ENCODE results near the gene SLC6A17.

Gene SLC6A17

GRCh38 chr1:110150330-110151174 is at the start of gene SLC6A17:
Gene SLC6A17 (plus strand): TSS chr1:110150494. CDS start chr1:110166930, 16,436 bp downstream.
- no peak for DNase-seq

GRCh38 chr1:110102081-110102480 is 48.2 kb upstream of the SLC6A17 start:
- no peak for DNase-seq

DNA sequence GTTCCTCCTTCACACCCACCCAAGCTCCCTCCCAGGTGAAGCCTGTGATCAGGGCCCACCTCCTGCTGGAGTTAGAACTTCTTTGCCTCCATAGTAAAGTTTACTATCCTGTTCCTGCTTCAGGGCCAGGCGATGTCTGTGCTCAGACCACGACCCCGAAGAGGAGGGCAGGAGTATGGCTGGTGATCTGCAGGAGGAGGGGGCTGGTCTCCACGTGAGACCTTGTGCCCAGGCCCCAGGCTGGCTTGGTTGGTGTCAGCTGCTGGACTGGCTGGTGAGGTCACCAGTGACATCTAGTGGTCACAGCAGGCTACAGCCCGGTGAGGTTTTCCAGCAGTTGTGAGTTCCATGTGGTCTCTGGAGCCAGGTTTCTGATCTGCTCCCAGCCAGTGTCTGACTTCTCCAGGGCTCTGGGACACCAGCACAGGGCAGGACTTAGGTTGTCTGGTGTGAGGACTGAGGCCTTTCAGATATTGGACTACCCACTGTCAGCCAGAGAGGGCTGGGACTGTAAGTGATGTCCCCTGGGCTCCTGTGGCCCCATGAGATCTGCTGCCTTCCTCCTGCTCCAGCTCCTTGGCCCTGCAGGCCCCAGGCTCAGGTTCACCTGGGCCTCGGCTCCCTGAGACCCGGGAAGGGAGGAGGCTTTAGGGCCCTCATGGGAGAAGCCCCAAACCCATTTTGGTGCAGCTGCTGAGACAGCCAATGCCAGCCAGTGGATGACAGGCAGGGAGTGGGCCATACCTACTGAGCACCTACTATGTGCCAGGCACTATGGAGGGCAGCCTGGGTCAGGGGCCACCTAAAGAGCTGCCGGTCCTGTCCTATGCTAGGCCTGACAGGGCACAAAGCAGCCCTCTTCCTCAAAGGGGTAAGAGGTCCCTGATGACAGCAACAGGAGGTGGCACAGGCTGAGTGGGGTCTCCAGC is 44.0 kb upstream of the SLC6A17 start:
- DNase-seq: peak; percentile 26

GRCh38 chr1:110107867-110108469 is 42.3 kb upstream of the SLC6A17 start:
- DNase-seq: no peak

DNA sequence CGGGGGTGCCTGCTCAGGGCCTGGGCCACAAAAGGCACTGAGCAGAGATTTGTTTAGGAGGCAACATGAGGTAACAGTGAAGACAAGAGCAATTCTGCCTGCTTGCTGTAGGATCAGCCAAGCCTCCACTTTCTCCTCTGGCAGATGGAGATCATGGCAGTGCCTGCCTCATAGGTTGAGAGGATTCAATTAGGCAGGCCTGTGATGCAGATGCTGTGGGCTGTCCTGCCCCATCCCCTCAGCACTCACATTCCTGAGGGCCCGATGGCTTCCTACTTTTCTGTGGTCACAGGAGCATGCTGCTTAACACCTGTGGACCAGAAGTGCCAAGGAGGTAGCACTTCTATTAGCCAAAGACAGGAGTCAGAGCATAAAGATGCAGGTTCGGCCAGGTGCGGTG is 39.2 kb upstream of the SLC6A17 start:
- no peak for DNase-seq

DNA sequence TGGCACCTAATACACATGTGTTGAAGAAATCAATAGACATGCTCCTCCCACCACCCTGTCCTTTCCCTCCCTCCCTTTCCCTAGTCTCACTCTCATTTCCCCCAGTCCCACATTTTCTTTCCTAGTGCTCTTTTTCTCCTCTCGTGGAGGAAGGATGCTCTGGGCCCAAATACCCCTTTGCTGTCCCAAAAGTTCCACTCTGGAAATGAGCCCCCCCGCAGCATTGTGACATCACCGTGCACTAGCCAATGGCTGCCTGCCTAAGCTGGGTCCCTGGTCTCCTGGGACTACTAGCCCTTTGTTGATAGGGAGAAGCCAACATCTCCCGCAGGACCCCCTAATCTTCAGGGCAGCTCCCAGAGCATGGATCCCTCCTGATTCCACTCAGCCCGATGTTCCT is 38.2 kb upstream of the SLC6A17 start, which contains the start of gene UBL4B:
Gene UBL4B (plus strand): TSS at position 301 of the 400 bp plus-strand sequence. CDS start 92 bp downstream, at position 393.
- DNase-seq: no peak

GRCh38 chr1:110112656-110113055 is 37.6 kb upstream of the SLC6A17 start:
- no peak for DNase-seq

GRCh38 chr1:110113551-110113950 is 36.7 kb upstream of the SLC6A17 start:
- no peak for DNase-seq

DNA sequence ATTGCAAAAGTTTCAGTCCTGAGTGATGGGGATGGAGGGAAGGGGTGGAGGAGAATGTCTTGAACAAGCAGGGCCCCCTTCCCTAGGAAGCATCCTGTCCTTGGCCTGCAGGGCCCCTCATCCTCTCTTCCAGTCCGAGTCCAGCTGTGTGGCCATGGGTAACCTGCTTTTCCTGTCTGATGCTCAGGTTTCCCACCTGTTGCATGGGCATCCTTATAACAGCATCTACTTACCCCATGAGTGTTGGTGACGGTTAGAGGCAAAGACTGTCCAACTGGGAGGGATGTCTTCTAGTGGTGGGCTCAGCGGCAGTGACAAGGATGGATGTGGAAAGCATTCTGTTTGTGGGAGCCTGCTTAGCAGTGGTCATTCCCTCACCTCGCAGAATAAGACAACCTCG is 36.1 kb upstream of the SLC6A17 start:
- no peak for DNase-seq

DNA sequence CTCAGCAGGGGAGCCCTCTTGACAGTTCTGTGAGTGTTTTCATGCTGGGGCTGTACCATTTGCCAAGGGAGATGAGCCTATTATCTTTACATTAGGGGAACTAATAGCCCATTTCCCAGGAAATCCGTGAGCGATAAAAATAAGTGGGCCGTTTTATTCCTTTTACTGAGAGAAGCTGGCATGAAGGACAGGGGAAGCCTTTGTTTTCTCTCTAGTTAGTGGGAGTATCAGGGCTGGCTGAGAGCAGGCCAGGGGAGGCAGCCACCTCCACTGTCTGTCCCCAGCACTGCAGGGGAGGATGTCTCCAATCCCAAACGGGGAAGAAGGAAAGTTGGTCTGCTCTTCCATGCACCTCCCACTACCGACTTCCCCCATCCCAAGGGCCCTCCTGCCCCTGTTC is 35.5 kb upstream of the SLC6A17 start:
- DNase-seq: no peak

DNA sequence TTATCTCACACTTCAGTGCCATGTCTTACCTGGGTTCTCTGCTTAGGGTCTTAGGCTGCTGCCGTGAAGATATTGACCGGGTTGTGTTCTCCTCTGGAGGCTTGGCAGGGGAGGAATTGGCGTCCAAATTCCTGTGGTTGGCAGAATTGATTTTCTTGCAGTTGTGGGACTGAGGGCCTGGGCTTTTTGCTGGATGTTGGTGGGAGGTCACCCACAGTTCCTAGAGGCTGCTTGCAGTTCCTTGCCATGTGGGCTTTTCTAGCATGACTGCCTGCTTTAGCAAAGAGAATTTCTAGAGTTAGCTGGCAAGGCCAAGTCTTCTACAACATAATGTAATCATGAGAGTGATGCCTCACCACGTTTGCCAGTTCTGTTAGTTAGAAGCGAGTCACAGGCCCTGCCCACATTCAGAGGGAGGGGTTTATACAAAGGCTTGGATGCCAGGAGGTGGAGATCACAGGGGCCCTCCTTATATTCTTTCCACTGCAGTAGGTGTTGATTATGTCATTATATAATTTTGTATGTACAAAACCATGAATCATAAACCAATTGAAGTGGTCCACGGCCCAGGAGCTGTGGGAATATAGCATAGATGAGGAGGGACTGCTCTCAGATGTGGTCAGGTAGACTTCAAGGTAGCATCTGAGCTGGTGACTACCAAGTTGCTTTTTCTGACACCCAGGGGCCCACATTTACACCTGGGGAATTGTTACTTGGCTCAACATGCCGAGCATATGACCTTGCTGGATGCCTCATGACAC is 31.5 kb upstream of the SLC6A17 start:
- no peak for DNase-seq

- no peak for DNase-seq
These were observed 30.5 kb upstream of the SLC6A17 start for GRCh38 chr1:110119843-110120242.

DNA sequence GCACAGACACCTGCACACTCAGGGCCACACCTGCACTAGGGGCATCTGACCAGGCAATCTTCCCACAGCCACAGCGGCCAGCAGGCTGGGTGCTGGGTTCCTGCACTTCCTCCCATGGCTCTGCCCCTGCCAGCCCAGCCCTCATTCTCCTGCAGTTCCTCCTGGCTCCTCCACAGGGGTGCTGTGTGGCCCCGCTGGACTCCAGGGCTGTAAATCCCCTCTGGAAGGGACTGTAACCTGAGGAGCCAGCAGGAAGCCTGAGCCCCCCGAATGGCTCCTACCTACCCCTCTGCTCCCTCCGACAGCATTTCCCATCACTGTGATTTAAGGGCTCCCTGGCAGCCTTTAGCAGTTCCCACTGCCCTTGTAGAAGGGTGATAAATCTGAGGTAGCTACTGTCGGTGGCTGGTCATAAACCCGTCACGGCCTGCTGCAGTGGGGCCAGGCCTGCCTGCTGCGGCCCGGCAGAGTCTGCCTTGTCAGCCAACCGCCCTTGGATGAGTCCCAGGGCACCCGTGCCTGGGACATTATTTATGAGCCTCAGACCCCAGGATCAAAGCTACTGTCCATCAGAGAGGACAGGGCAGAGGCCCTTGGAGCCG is 29.2 kb upstream of the SLC6A17 start:
- DNase-seq: no peak

DNA sequence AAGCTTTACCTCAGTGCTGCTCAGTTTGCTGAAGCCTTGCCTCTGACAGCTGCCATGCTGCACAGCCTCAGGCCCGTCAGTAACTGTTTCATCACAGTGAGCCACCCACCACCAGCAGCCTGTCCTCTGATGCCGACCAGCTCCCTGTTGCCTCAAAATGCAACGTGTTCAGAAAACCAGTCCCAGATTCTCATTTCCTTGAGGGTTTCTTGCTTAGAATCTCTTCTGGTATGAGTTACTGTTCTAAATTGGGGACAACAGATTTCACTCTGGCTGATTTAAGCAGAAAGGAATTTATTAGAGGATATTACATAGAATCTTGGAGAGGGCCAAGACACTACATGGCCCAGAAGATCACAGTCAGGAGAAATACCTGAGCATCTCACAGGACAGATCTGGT is 27.1 kb upstream of the SLC6A17 start:
- no peak for DNase-seq

DNA sequence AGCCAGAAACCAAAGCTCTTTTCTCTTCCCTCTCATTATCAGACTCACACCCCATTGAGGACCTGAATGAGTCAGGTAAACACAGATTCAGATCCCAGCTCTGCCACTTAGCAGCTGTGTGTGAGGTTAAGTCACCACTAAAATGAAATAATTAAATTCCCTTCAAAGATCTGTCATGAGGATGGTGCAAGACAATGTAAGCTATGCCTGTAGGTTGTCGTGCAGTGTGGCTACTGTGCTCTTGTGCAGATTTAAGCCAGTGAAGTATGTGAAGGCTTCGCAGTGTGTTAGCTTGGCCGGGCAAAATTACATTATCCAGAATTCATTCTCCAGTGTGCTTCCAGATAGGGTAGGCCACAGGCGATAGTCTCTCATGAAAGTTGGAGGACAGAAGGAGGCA is 24.5 kb upstream of the SLC6A17 start:
- DNase-seq: no peak

- DNase-seq: no peak
These were observed 20.1 kb upstream of the SLC6A17 start for GRCh38 chr1:110130113-110130591.

DNA sequence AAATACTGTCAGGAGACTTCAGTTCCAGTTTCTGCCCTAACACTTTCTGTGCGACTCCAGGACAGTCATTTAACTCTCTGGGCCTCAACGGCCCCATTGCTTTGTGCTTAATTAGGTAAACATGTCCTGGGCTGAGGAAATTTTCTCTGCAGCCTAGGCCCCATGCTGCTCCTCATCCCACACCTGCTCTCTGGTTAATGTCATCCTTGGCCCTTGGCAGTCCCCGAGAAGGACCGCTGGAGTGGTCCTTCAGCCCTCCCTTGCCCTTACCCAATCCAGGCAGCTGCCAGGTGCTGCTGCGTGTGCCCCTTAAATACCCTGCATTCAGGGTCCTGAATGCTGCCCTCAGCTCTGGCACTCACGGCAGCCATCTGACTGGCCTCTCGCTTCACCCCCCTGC is 19.3 kb upstream of the SLC6A17 start:
- DNase-seq: no peak

DNA sequence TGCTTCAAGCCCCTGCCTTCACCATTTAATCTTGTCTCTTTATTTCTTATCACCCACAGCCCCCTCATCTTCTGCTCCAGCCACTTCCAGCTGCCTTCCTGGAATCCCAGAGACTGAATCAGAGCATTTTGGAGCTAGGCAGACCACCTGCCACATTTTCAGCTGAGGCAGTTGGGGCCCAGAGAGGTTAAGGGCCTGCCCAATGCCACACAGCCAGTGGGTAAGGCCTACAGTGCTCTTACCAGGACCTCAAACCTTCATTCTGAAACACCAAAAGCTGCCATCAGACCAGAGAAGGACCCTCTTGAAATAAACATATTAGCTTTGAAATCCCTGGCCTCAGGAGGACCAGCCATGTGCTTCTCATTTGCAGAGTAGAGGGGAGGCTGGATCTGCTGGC is 17.6 kb upstream of the SLC6A17 start:
- DNase-seq: no peak

DNA sequence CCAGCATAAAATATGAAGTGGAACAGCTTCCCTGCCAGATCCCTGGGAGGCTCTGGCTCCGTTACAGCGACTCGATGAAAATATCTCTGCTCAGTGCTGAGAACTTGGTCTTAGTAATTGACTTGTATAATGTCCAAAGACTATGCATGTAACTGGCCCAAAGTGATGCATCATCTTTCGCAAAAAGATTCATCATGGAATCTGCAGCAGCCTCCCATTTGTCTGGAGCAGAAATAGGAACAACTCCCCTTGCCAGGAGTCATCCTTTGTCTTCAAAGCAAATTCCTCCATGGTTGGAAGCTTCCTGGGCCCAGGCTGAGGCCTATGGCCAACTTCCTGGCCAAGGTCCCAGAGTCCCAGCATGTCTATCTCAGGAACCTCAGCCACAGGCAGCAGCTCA is 16.9 kb upstream of the SLC6A17 start:
- DNase-seq: no peak

DNA sequence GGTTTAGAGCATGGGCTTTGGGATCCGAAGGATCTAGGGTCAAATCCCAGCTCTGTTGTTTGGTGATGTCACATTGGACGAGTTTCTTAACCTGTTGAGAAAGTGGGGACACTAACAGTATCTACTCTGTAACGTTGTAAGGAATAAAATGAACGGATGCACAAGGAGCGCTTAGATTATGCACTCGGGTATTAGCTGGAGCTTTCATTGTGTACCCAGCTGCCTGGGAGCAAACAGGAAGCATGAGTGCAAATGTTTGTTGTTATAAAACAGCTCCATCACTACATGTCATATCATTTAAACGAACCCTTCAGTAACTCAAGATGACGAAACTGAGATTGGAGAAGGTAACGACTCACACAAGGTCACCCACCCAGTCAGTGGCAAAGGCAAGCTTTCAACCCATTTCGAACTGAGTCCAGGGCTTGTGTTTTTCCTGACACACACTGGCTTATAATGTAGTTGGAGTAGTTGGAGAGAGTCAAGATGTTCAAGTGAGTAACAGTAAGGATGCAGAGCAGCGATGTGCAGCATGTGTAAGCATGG is 16.2 kb upstream of the SLC6A17 start:
- no peak for DNase-seq

DNA sequence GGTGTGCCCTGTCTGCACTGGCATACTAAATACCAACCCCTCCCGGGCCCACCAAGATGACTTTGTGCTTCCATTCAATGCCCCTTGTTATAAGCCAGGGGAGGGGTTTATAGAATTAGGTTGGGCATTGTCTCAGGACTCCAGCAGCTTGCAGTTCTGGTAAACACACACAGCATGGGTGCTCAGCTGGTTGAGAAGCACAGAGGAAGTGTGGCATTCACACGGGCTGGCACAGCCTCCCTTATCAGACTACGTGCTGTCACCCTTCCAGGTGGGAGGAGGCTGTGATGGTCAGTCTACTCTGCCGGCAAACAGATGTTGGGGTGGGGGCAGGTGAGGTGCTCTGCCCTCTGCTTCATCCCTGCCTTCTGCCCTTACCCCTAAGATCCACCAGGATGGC is 15.0 kb upstream of the SLC6A17 start:
- no peak for DNase-seq

- no peak for DNase-seq
These were observed 14.6 kb upstream of the SLC6A17 start for GRCh38 chr1:110135666-110136065.
